H9 (cell line): Measurements from ENCODE around the gene PDE6H. TPM values are rescaled to one million over a fixed set of nuclear protein-coding genes. Genes with fewer than 3 reads are reported as not detected.

Experiments used
- DNase-seq: peaks from one replicate; pipeline ENCODE4 v3.0.0-alpha.2; 2017
- H2AFZ ChIP-seq: one replicate; pipeline ENCODE4 v1.6.1; 2013; ENCODE audit warnings: mild to moderate bottlenecking, low read length, control low read depth, moderate library complexity
- H2AK5ac ChIP-seq: 2 replicates; pipeline ENCODE4 v1.6.1; 2013; ENCODE audit warnings: low read length, control low read depth, mixed read lengths; ENCODE audit not compliant: insufficient read length
- H2BK120ac ChIP-seq: one replicate; pipeline ENCODE4 v1.6.1; 2013; ENCODE audit warnings: low read depth, mild to moderate bottlenecking, low read length, control low read depth, inconsistent platforms; ENCODE audit not compliant: poor library complexity, severe bottlenecking
- H2BK12ac ChIP-seq: 2 replicates; pipeline ENCODE4 v1.6.1; 2013; ENCODE audit warnings: low read length, control low read depth, mixed read lengths, low read depth; ENCODE audit not compliant: insufficient read length
- H2BK15ac ChIP-seq: 2 replicates; pipeline ENCODE4 v1.6.1; 2013; ENCODE audit warnings: low read depth, low read length, control low read depth
- H2BK20ac ChIP-seq: one replicate; pipeline ENCODE4 v1.6.1; 2013; ENCODE audit warnings: low read depth, mild to moderate bottlenecking, low read length, control low read depth, inconsistent platforms; ENCODE audit not compliant: poor library complexity, severe bottlenecking
- H2BK5ac ChIP-seq: 2 replicates; pipeline ENCODE4 v1.6.1; 2013; ENCODE audit warnings: low read length, control low read depth, mixed read lengths; ENCODE audit not compliant: insufficient read length
- H3K14ac ChIP-seq: 2 replicates; pipeline ENCODE4 v1.6.1; 2013; ENCODE audit warnings: low read length, control low read depth; ENCODE audit not compliant: insufficient read depth
- H3K18ac ChIP-seq: 2 replicates; pipeline ENCODE4 v1.6.1; 2013; ENCODE audit warnings: low read depth, mild to moderate bottlenecking, mixed read lengths, low read length, control low read depth; ENCODE audit not compliant: insufficient read length
- H3K23ac ChIP-seq: 2 replicates; pipeline ENCODE4 v1.6.1; 2013; ENCODE audit warnings: low read length, control low read depth, mixed read lengths, low read depth; ENCODE audit not compliant: insufficient read length
- H3K23me2 ChIP-seq: 2 replicates; pipeline ENCODE4 v1.6.1; 2013; ENCODE audit warnings: low read depth, mild to moderate bottlenecking, mixed read lengths, low read length, control low read depth; ENCODE audit not compliant: insufficient read length, poor library complexity, severe bottlenecking
- H3K27ac ChIP-seq: 2 replicates; pipeline ENCODE4 v1.5.1; 2013; ENCODE audit warnings: low read length, control low read depth, mixed read lengths, low read depth; ENCODE audit not compliant: insufficient read length
- H3K27me3 ChIP-seq: 2 replicates; pipeline ENCODE4 v1.6.1; 2013; ENCODE audit warnings: low read length, control low read depth, inconsistent platforms; ENCODE audit not compliant: insufficient read depth
- H3K4ac ChIP-seq: 2 replicates; pipeline ENCODE4 v1.6.1; 2013; ENCODE audit warnings: low read depth, mild to moderate bottlenecking, control low read depth, inconsistent platforms, low read length, moderate library complexity
- H3K4me1 ChIP-seq: 2 replicates; pipeline ENCODE4 v1.6.1; 2013; ENCODE audit warnings: low read length, control low read depth, inconsistent platforms; ENCODE audit not compliant: insufficient read depth
- H3K4me2 ChIP-seq: 2 replicates; pipeline ENCODE4 v1.6.1; 2013; ENCODE audit warnings: low read length, control low read depth, mixed read lengths; ENCODE audit not compliant: insufficient read length, insufficient read depth
- H3K56ac ChIP-seq: 2 replicates; pipeline ENCODE4 v1.6.1; 2013; ENCODE audit warnings: low read depth, mild to moderate bottlenecking, mixed read lengths, low read length, control low read depth; ENCODE audit not compliant: insufficient read length
- H3K79me1 ChIP-seq: 2 replicates; pipeline ENCODE4 v1.6.1; 2013; ENCODE audit warnings: low read depth, mild to moderate bottlenecking, moderate library complexity, low read length, control low read depth, inconsistent platforms; ENCODE audit not compliant: insufficient read depth, poor library complexity, severe bottlenecking
- H3K79me2 ChIP-seq: 2 replicates; pipeline ENCODE4 v1.6.1; 2013; ENCODE audit warnings: low read length, control low read depth, inconsistent platforms; ENCODE audit not compliant: insufficient read depth
- H3K9ac ChIP-seq: 2 replicates; pipeline ENCODE4 v1.6.1; 2013; ENCODE audit warnings: low read length, control low read depth, mixed read lengths; ENCODE audit not compliant: insufficient read length; ENCODE audit errors: extremely low read depth
- H3K9me3 ChIP-seq: one replicate; pipeline ENCODE4 v1.6.1; 2013; ENCODE audit warnings: low read depth, low read length, inconsistent platforms; ENCODE audit not compliant: control insufficient read depth
- H3T11ph ChIP-seq: one replicate; pipeline ENCODE4 v1.6.1; 2013; ENCODE audit warnings: mild to moderate bottlenecking, low read length, control low read depth, inconsistent platforms
- H4K20me1 ChIP-seq: one replicate; pipeline ENCODE4 v1.6.1; 2013; ENCODE audit not compliant: control insufficient read depth, insufficient read length, insufficient read depth
- H4K5ac ChIP-seq: 2 replicates; pipeline ENCODE4 v1.6.1; 2013; ENCODE audit warnings: low read depth, mild to moderate bottlenecking, mixed read lengths, low read length, control low read depth; ENCODE audit not compliant: insufficient read length
- H4K8ac ChIP-seq: replicated peaks from 2 replicates; pipeline ENCODE4 v1.6.1; 2013; ENCODE audit warnings: low read length, control low read depth, mixed read lengths, low read depth; ENCODE audit not compliant: insufficient read length
- H4K91ac ChIP-seq: 2 replicates; pipeline ENCODE4 v1.6.1; 2013; ENCODE audit warnings: low read depth, mild to moderate bottlenecking, moderate library complexity, mixed read lengths, low read length, control low read depth; ENCODE audit not compliant: insufficient read length
- H3K27ac Mint-ChIP-seq, 3 experiments: 2 replicates in 2 of 3; 3 replicates in 1 of 3; pipeline ENCODE4 v1.8.0; 2020 to 2021; ENCODE audit warnings: mixed read lengths in 3 of 3, mild to moderate bottlenecking in 1 of 3, moderate library complexity in 1 of 3
- H3K27me3 Mint-ChIP-seq: 2 replicates; pipeline ENCODE4 v1.8.0; 2021; ENCODE audit warnings: low read depth, mild to moderate bottlenecking, moderate library complexity, mixed read lengths
- H3K36me3 Mint-ChIP-seq, 3 experiments: 2 replicates in 2 of 3; 3 replicates in 1 of 3; pipeline ENCODE4 v1.8.0; 2020 to 2021; ENCODE audit warnings: low read depth in 3 of 3, mixed read lengths in 3 of 3; ENCODE audit not compliant: insufficient read depth in 1 of 3
- H3K4me1 Mint-ChIP-seq, 2 experiments: 2 replicates each; pipeline ENCODE4 v1.8.0; 2020; ENCODE audit warnings: mixed read lengths in 2 of 2
- H3K4me3 Mint-ChIP-seq, 2 experiments: 2 replicates in 1 of 2; 3 replicates in 1 of 2; pipeline ENCODE4 v1.8.0; 2020 to 2021; ENCODE audit warnings: mild to moderate bottlenecking in 2 of 2, mixed read lengths in 2 of 2, moderate library complexity in 1 of 2
- H3K9me3 Mint-ChIP-seq, 2 experiments: 2 replicates in 1 of 2; 3 replicates in 1 of 2; pipeline ENCODE4 v1.8.0; 2020; ENCODE audit warnings: mild to moderate bottlenecking in 2 of 2, mixed read lengths in 2 of 2, moderate library complexity in 1 of 2
- CTCF ChIP-seq: fragments of 200-600 bp; sonication (generic); conservative IDR thresholded peaks from 3 replicates; pipeline ENCODE4 v1.8.0; 2021; ENCODE audit warnings: antibody characterized with exemption, mild to moderate bottlenecking
- WGBS: extraction: QIAGEN DNeasy Blood & Tissue Kit; methylation state at CpG from one replicate; pipeline ENCODE4 v1.1.7; 2013; ENCODE audit warnings: missing lambda C conversion rate, low lambda C conversion rate, mixed read lengths; ENCODE audit not compliant: insufficient read length; ENCODE audit errors: extremely low coverage; 5-methylcytosine and 5-hydroxymethylcytosine counted together
- total RNA-seq: library from RNA; stranded (reverse); gene quantifications from 2 replicates; pipeline ENCODE4 v1.2.1, GENCODE V29; 2021

PDE6H gene
- total RNA-seq, 1 experiment from 2014 or later, result not detected

- no peaks in the 10 kb centered on the region for H3K79me1 ChIP-seq
- H4K91ac ChIP-seq, result no peak overlapping the region
- H2BK5ac ChIP-seq, result no peak overlapping the region
- H2AFZ ChIP-seq, result no peak overlapping the region
- no peak overlapping the region for H3K9ac ChIP-seq
- no peak overlapping the region for H3K4me2 ChIP-seq
- no peaks in the 10 kb centered on the region for H3K23me2 ChIP-seq
- no peaks in the 10 kb centered on the region for H3K9me3 Mint-ChIP-seq
- no peak overlapping the region for H2BK15ac ChIP-seq
- H3K4ac ChIP-seq, result no peak overlapping the region
- no peaks in the 10 kb centered on the region for H3K36me3 Mint-ChIP-seq
- no peaks in the 10 kb centered on the region for H3K79me2 ChIP-seq
- no peak overlapping the region for H2BK12ac ChIP-seq
- H3K27me3 ChIP-seq, result no peaks in the 10 kb centered on the region
- H2BK120ac ChIP-seq, result no peak overlapping the region
- no peak overlapping the region for H2BK20ac ChIP-seq
- no peaks in the 10 kb centered on the region; a peak in 1 of 4 replicates for H3K4me1 Mint-ChIP-seq
- H3K14ac ChIP-seq, result no peak overlapping the region
- no peak overlapping the region for H3K4me3 Mint-ChIP-seq
- no peak overlapping the region for H2AK5ac ChIP-seq
- H3K9me3 ChIP-seq, result no peaks in the 10 kb centered on the region
- no peak overlapping the region for H4K5ac ChIP-seq
- H3K27ac Mint-ChIP-seq, result no peak overlapping the region
- no peaks in the 10 kb centered on the region for H4K20me1 ChIP-seq
- no peak overlapping the region for H3K27ac ChIP-seq
- TF ChIP-seq CTCF, result no peak
- H3T11ph ChIP-seq, result no peak overlapping the region
- H3K18ac ChIP-seq, result no peak overlapping the region
- H3K23ac ChIP-seq, result no peak overlapping the region
- no peak for DNase-seq
- no peak overlapping the region for H4K8ac ChIP-seq
- H3K4me1 ChIP-seq, result no peaks in the 10 kb centered on the region
- no peaks in the 10 kb centered on the region for H3K27me3 Mint-ChIP-seq
- H3K56ac ChIP-seq, result no peak overlapping the region
- no CpG with 5 or more reads among the region's 4 CpGs for WGBS
These were observed 2.6 kb downstream of the PDE6H start for GRCh38 chr12:14975457-14975856.
